Panc1 (cell line): Measurements from ENCODE around the gene HOXA10. TPM values are rescaled to one million over a fixed set of nuclear protein-coding genes. Genes with fewer than 3 reads are reported as not detected.

Experiments
- ATAC-seq: fragments of 200-7000 bp; cut with Tn5 transposase; 2 replicates; pipeline ENCODE4 v1.9.1; 2020; ENCODE audit warnings: mild to moderate bottlenecking, moderate library complexity
- BruUV-seq: library from RNA; stranded (reverse); fragments of 400-500 nt; replicated peaks from 2 replicates; lab custom pipeline; 2021; lab: Mats Ljungman, UMichigan
- CTCF ChIA-PET: fragments of 300-600 bp; sonication (Branson Sonifier 250); formaldehyde crosslinking; loops from one replicate; lab custom pipeline; 2022; ENCODE audit warnings: antibody characterized with exemption; lab: Charles Lee
- POLR2A ChIA-PET: fragments of 300-600 bp; sonication (Branson Sonifier 250); formaldehyde crosslinking; loops from one replicate; lab custom pipeline; 2022; ENCODE audit warnings: antibody characterized with exemption; lab: Charles Lee
- DNase-seq: peaks from one replicate; pipeline ENCODE4 v3.0.0-alpha.2; 2010; ENCODE audit warnings: low read depth, low spot score
- H3K27ac ChIP-seq: 2 replicates; pipeline ENCODE4 v1.5.1; 2011; ENCODE audit warnings: mild to moderate bottlenecking, low read length, inconsistent platforms
- H3K27me3 ChIP-seq: fragments of 200-500 bp; sonication (Bioruptor generic); 2 replicates; pipeline ENCODE4 v1.6.0; 2014; ENCODE audit warnings: low read length, inconsistent platforms; ENCODE audit not compliant: control insufficient read depth, insufficient read depth
- H3K36me3 ChIP-seq: fragments of 200-500 bp; sonication (Bioruptor generic); 2 replicates; pipeline ENCODE4 v1.5.1; 2014; ENCODE audit warnings: inconsistent platforms, mild to moderate bottlenecking, low read length, moderate library complexity; ENCODE audit not compliant: control insufficient read depth, insufficient read depth
- H3K4me1 ChIP-seq: 2 replicates; pipeline ENCODE4 v1.5.1; 2011; ENCODE audit warnings: inconsistent platforms, mild to moderate bottlenecking, low read length, moderate library complexity; ENCODE audit not compliant: control insufficient read depth, insufficient read depth
- H3K4me3 ChIP-seq, 2 experiments: 2 replicates each; pipeline ENCODE4 v1.5.1; 2011 to 2012; ENCODE audit warnings: low read depth in 2 of 2, low read length in 2 of 2, mild to moderate bottlenecking in 2 of 2, inconsistent platforms in 1 of 2, moderate library complexity in 1 of 2
- H3K9me3 ChIP-seq: fragments of 200-500 bp; sonication (Bioruptor generic); 2 replicates; pipeline ENCODE4 v1.5.1; 2014; ENCODE audit warnings: low read depth, mild to moderate bottlenecking, inconsistent platforms, low read length, moderate library complexity; ENCODE audit not compliant: control insufficient read depth, insufficient read depth
- POLR2AphosphoS5 ChIP-seq: IDR thresholded peaks from 2 replicates; pipeline ENCODE4 v1.6.1; 2012; ENCODE audit warnings: mild to moderate bottlenecking, low read depth, low read length, moderate library complexity
- SIN3A ChIP-seq: IDR thresholded peaks from 2 replicates; pipeline ENCODE4 v1.6.1; 2012; ENCODE audit warnings: low read depth, mild to moderate bottlenecking, low read length, moderate library complexity, borderline replicate concordance; ENCODE audit not compliant: insufficient read depth
- TCF7L2 ChIP-seq: IDR thresholded peaks from 2 replicates; pipeline ENCODE4 v1.6.1; 2011; ENCODE audit warnings: mild to moderate bottlenecking, low read depth, low read length, inconsistent platforms
- in situ Hi-C: cut with HindIII; loops from 2 replicates; pipeline ENCODE4 v1.10.0; 2016; ENCODE audit warnings: low sequenced_read_pairs, low pct_unique_long_range_greater_than_20kb
- intact Hi-C: fragments of 100-400 bp; cut with micrococcal nuclease; formaldehyde crosslinking; loops from one replicate; pipeline ENCODE4 v1.10.0; 2022; ENCODE audit not compliant: unreplicated experiment
- total RNA-seq: library from RNA; stranded (reverse); gene quantifications from one replicate; pipeline ENCODE4 v1.2.1, GENCODE V29; 2021; ENCODE audit not compliant: unreplicated experiment
- TF ChIP-seq, protein P1 (sequence below), 2 experiments: IDR thresholded peaks; 2 replicates each; pipeline ENCODE4 v1.6.1; 2011 to 2012; ENCODE audit warnings: low read depth in 2 of 2, control low read depth in 1 of 2, low read length in 1 of 2, mild to moderate bottlenecking in 1 of 2, moderate library complexity in 1 of 2; ENCODE audit not compliant: insufficient read depth in 1 of 2
- TF ChIP-seq, protein P2 (sequence below): fragments of 450-650 bp; IDR thresholded peaks from 2 replicates; pipeline ENCODE4 v1.5.1; 2017; ENCODE audit warnings: mild to moderate bottlenecking

Gene HOXA10
- total RNA-seq, 1 experiment from 2014 or later = 0.41 TPM

DNA sequence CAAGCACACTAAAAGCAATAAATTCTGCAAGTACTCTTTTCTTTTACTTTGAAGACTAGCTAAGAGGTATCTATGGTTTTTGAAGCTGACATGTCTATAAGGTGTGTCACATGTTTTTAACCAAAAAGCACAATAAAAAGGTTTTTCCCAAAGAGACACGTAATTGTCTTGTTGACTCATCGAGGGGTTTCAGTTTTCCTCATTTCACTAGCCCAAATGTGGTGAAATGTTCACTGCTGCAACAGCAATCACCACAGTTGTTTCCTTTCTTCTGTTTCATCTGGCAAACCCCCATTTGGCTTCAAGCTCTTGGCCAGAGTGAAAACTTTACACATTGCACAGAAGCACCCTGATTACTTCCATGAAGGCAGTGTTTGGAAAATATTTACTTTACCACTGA lies 39.7 kb downstream of the HOXA10 start:
- Histone ChIP-seq H3K27me3 (no peaks in the 10 kb centered on the region), H3K36me3 (no peaks in the 10 kb centered on the region), H3K9me3 (no peaks in the 10 kb centered on the region), H3K4me3 (no peak overlapping the region), H3K27ac (peak overlapping the region; percentile 98), H3K4me1 (peaks cover 71% of the 10 kb centered on the region)
- in situ Hi-C loops = no loop called here
- POLR2A ChIA-PET = interaction anchor here (0.7 kb wide), 1 partner anchor 14 kb away, joined by 3 read pairs; no protein-coding TSS in a partner anchor
- BruUV-seq = no TSS peak
- intact Hi-C loops = no loop called here
- peak; percentile 43; the same call in 1 of the 2 replicates for TF ChIP-seq TCF7L2
- TF ChIP-seq, protein P1, sequence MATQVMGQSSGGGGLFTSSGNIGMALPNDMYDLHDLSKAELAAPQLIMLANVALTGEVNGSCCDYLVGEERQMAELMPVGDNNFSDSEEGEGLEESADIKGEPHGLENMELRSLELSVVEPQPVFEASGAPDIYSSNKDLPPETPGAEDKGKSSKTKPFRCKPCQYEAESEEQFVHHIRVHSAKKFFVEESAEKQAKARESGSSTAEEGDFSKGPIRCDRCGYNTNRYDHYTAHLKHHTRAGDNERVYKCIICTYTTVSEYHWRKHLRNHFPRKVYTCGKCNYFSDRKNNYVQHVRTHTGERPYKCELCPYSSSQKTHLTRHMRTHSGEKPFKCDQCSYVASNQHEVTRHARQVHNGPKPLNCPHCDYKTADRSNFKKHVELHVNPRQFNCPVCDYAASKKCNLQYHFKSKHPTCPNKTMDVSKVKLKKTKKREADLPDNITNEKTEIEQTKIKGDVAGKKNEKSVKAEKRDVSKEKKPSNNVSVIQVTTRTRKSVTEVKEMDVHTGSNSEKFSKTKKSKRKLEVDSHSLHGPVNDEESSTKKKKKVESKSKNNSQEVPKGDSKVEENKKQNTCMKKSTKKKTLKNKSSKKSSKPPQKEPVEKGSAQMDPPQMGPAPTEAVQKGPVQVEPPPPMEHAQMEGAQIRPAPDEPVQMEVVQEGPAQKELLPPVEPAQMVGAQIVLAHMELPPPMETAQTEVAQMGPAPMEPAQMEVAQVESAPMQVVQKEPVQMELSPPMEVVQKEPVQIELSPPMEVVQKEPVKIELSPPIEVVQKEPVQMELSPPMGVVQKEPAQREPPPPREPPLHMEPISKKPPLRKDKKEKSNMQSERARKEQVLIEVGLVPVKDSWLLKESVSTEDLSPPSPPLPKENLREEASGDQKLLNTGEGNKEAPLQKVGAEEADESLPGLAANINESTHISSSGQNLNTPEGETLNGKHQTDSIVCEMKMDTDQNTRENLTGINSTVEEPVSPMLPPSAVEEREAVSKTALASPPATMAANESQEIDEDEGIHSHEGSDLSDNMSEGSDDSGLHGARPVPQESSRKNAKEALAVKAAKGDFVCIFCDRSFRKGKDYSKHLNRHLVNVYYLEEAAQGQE (IDR thresholded peaks at IDR 0.05; ENCODE audit: insufficient read depth in 1 of 2, low read depth in 2 of 2, low read length in 1 of 2) = no peak
- CTCF ChIA-PET = interaction anchor here (0.7 to 1.7 kb wide), 2 partner anchors 14 to 15 kb away, joined by 3 to 5 read pairs; no protein-coding TSS in a partner anchor
- ATAC-seq (no peak), DNase-seq (no peak)

DNA sequence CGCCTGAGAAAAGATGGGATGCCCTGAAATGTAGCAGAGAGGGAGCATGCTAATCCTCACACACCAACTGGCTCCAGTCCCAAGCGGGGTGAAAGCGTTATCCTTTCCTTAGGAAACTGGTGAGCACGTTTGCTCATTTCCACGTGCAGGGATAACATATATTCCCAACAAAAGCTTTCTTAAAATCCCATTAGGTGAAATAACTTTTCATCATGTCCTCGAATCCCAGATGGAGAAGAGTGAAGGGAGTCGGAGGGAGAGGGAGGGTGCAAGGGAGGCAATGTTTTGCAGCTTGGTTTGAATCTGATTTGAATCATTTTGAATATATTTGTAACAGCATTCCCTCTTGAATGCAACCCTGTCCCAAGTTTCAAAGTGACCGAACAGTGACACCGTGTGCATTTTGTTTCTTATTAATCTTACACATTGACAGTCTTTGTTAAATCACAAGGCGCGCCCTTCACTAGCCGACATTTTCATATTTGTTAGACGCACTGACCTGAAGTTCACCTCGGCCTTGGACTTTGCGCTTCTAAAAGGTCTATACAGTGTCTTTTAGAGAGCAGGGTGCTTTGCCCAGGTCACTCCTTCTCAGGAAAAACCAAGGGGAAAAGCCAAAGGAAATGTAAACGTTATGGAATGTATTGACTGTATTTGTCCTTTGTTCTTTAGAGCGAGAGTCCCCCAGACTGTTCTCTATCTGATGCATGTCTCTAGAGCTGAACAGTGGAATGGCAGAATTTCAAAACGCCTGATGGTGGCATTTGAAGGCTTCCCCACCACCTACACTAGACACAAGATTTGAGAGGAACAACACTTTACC lies 40.5 kb downstream of the HOXA10 start:
- Histone ChIP-seq H3K4me1 (peaks cover 72% of the 10 kb centered on the region), H3K27me3 (no peaks in the 10 kb centered on the region), H3K27ac (peak overlapping the region; percentile 98), H3K36me3 (no peaks in the 10 kb centered on the region), H3K9me3 (no peaks in the 10 kb centered on the region), H3K4me3 (peak overlapping the region; percentile 21 to 33)
- in situ Hi-C loops (no loop called here), intact Hi-C loops (no loop called here)
- TF ChIP-seq POLR2AphosphoS5 = no peak
- TF ChIP-seq, protein P2, sequence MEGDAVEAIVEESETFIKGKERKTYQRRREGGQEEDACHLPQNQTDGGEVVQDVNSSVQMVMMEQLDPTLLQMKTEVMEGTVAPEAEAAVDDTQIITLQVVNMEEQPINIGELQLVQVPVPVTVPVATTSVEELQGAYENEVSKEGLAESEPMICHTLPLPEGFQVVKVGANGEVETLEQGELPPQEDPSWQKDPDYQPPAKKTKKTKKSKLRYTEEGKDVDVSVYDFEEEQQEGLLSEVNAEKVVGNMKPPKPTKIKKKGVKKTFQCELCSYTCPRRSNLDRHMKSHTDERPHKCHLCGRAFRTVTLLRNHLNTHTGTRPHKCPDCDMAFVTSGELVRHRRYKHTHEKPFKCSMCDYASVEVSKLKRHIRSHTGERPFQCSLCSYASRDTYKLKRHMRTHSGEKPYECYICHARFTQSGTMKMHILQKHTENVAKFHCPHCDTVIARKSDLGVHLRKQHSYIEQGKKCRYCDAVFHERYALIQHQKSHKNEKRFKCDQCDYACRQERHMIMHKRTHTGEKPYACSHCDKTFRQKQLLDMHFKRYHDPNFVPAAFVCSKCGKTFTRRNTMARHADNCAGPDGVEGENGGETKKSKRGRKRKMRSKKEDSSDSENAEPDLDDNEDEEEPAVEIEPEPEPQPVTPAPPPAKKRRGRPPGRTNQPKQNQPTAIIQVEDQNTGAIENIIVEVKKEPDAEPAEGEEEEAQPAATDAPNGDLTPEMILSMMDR = peak; percentile 31
- POLR2A ChIA-PET = no interaction called here
- DNase-seq (no peak), ATAC-seq (peak; percentile 63)
- CTCF ChIA-PET = interaction anchor here (1.7 kb wide), 1 partner anchor 14 kb away, joined by 5 read pairs; no protein-coding TSS in a partner anchor
- no TSS peak for BruUV-seq

DNA sequence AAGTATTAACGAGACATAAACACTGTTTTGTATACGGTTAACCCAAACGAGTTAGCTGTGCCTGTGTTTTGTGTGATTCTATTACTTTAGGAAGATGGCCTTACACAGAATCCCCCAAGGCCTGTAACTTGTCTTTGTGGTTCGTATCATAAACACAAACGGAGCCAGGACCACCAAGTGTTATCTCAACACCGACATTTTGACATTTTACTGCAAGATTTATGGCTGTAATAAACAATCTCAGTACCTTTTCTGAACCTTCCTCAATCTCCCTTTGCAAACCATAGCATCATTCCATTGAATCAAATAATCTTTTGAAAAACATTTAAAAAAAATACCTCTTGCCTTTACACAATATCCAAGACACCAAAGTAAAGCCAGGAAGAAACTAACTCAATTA lies 41.1 kb downstream of the HOXA10 start:
- no TSS peak for BruUV-seq
- Histone ChIP-seq H3K27ac (peak overlapping the region; percentile 98), H3K27me3 (no peaks in the 10 kb centered on the region), H3K4me1 (peaks cover 74% of the 10 kb centered on the region), H3K36me3 (no peaks in the 10 kb centered on the region), H3K4me3 (no peak overlapping the region; a peak in 1 of 4 replicates), H3K9me3 (no peaks in the 10 kb centered on the region)
- TF ChIP-seq POLR2AphosphoS5 = no peak
- TF ChIP-seq TCF7L2 = no peak
- TF ChIP-seq, protein P2 = no peak
- TF ChIP-seq SIN3A = no peak
- TF ChIP-seq, protein P1 (IDR thresholded peaks at IDR 0.05; ENCODE audit: insufficient read depth in 1 of 2, low read depth in 2 of 2, low read length in 1 of 2) = no peak
- no peak for DNase-seq
- ATAC-seq = no peak
- ChIA-PET POLR2A (interaction anchor here (0.6 kb wide), 1 partner anchor 222 kb away, joined by 10 read pairs; no protein-coding TSS in a partner anchor), CTCF (no interaction called here)
- intact Hi-C loops (no loop called here), in situ Hi-C loops (no loop called here)
